NT2/D1 (cell line): ENCODE data around the gene EZH2.
A peak's percentile ranks its signal among the peaks of the same experiment; 100 is the strongest.

ENCODE experiments used
- DNase-seq: peaks from one replicate; pipeline ENCODE4 v3.0.0-alpha.2; 2011; ENCODE audit warnings: low read depth, low spot score
- H3K27me3 ChIP-seq: 2 replicates; pipeline ENCODE4 v1.6.0; 2011; ENCODE audit warnings: mild to moderate bottlenecking; ENCODE audit not compliant: insufficient read length, insufficient read depth
- H3K36me3 ChIP-seq: 2 replicates; pipeline ENCODE4 v1.6.1; 2011; ENCODE audit warnings: mild to moderate bottlenecking, low read length, mixed read lengths; ENCODE audit not compliant: insufficient read depth, insufficient read length
- H3K4me1 ChIP-seq: 2 replicates; pipeline ENCODE4 v1.5.1; 2011; ENCODE audit not compliant: insufficient read depth, insufficient read length
- H3K4me3 ChIP-seq: 2 replicates; pipeline ENCODE4 v1.5.1; 2011; ENCODE audit warnings: low read depth; ENCODE audit not compliant: insufficient read length
- H3K9ac ChIP-seq: 2 replicates; pipeline ENCODE4 v1.6.0; 2011; ENCODE audit warnings: low read depth; ENCODE audit not compliant: insufficient read length
- H3K9me3 ChIP-seq: 2 replicates; pipeline ENCODE4 v1.5.1; 2011; ENCODE audit warnings: mild to moderate bottlenecking, low read length; ENCODE audit not compliant: insufficient read depth
- SUZ12 ChIP-seq: IDR thresholded peaks from 2 replicates; pipeline ENCODE4 v1.6.1; 2011; ENCODE audit not compliant: insufficient read length, insufficient read depth; ENCODE audit errors: extremely low read depth
- YY1 ChIP-seq: IDR thresholded peaks from 2 replicates; pipeline ENCODE4 v1.6.1; 2011; ENCODE audit not compliant: insufficient read length, insufficient read depth
- ZNF274 ChIP-seq: IDR thresholded peaks from 2 replicates; pipeline ENCODE4 v1.6.1; 2011; ENCODE audit warnings: mild to moderate bottlenecking, low read depth, low read length

Gene EZH2

GRCh38 chr7:148806187-148806586, 77.9 kb downstream of the EZH2 start:
- H3K36me3 ChIP-seq = peaks cover 49% of the 10 kb centered on the region
- no peaks in the 10 kb centered on the region for H3K27me3 ChIP-seq
- H3K4me3 ChIP-seq = no peak overlapping the region
- no peak overlapping the region for H3K9ac ChIP-seq
- no peak for TF ChIP-seq YY1
- no peak for TF ChIP-seq ZNF274
- no peak for TF ChIP-seq SUZ12
- no peaks in the 10 kb centered on the region for H3K9me3 ChIP-seq
- no peak for DNase-seq
- no peaks in the 10 kb centered on the region for H3K4me1 ChIP-seq

- Histone ChIP-seq H3K9me3 (no peaks in the 10 kb centered on the region), H3K4me3 (no peak overlapping the region), H3K27me3 (no peaks in the 10 kb centered on the region), H3K9ac (no peak overlapping the region), H3K4me1 (peaks cover 3% of the 10 kb centered on the region), H3K36me3 (peaks cover 53% of the 10 kb centered on the region)
- no peak for TF ChIP-seq YY1
- TF ChIP-seq SUZ12 = no peak
- TF ChIP-seq ZNF274 = no peak
- no peak for DNase-seq
Measured at GRCh38 chr7:148804343-148805235, 79.5 kb downstream of the EZH2 start.

GRCh38 chr7:148803094-148803493, 81.0 kb downstream of the EZH2 start:
- Histone ChIP-seq H3K9ac (no peak overlapping the region), H3K36me3 (peaks cover 54% of the 10 kb centered on the region), H3K9me3 (no peaks in the 10 kb centered on the region; the same call in 1 of the 2 replicates), H3K4me3 (no peak overlapping the region), H3K27me3 (no peaks in the 10 kb centered on the region), H3K4me1 (peaks cover 3% of the 10 kb centered on the region)
- TF ChIP-seq ZNF274 (no peak), SUZ12 (no peak), YY1 (no peak)
- DNase-seq = no peak

GRCh38 chr7:148802101-148802493, 82.0 kb downstream of the EZH2 start:
- H3K4me1 ChIP-seq = peaks cover 3% of the 10 kb centered on the region
- no peak for DNase-seq
- peaks cover 52% of the 10 kb centered on the region for H3K36me3 ChIP-seq
- no peak overlapping the region for H3K4me3 ChIP-seq
- H3K27me3 ChIP-seq = no peaks in the 10 kb centered on the region
- no peak overlapping the region for H3K9ac ChIP-seq
- no peak for TF ChIP-seq SUZ12
- TF ChIP-seq YY1 = no peak
- no peak for TF ChIP-seq ZNF274
- no peaks in the 10 kb centered on the region; the same call in 1 of the 2 replicates for H3K9me3 ChIP-seq

GRCh38 chr7:148800677-148801076, 83.4 kb downstream of the EZH2 start:
- no peaks in the 10 kb centered on the region for H3K27me3 ChIP-seq
- TF ChIP-seq ZNF274 (no peak), SUZ12 (no peak), YY1 (no peak)
- H3K4me3 ChIP-seq = no peak overlapping the region
- DNase-seq = no peak
- H3K9ac ChIP-seq = no peak overlapping the region
- H3K36me3 ChIP-seq = peaks cover 51% of the 10 kb centered on the region
- no peaks in the 10 kb centered on the region; the same call in 1 of the 2 replicates for H3K9me3 ChIP-seq
- H3K4me1 ChIP-seq = peaks cover 3% of the 10 kb centered on the region

- H3K36me3 ChIP-seq = peaks cover 51% of the 10 kb centered on the region
- H3K4me3 ChIP-seq = no peak overlapping the region
Measured at GRCh38 chr7:148799893-148800555, 84.1 kb downstream of the EZH2 start.

GRCh38 chr7:148796841-148797240, 87.2 kb downstream of the EZH2 start:
- H3K9ac ChIP-seq = no peak overlapping the region
- peaks cover 3% of the 10 kb centered on the region for H3K4me1 ChIP-seq
- no peak overlapping the region for H3K4me3 ChIP-seq
- no peaks in the 10 kb centered on the region; the same call in none of the 2 replicates for H3K9me3 ChIP-seq
- no peak for TF ChIP-seq ZNF274
- no peak for TF ChIP-seq SUZ12
- no peak for TF ChIP-seq YY1
- DNase-seq = no peak
- no peaks in the 10 kb centered on the region for H3K27me3 ChIP-seq
- peaks cover 77% of the 10 kb centered on the region for H3K36me3 ChIP-seq

More at GRCh38 chr7:148799893-148800555, 84.1 kb downstream of the EZH2 start:
- H3K9me3 ChIP-seq = no peaks in the 10 kb centered on the region; the same call in 1 of the 2 replicates
- no peak overlapping the region for H3K9ac ChIP-seq
- no peaks in the 10 kb centered on the region for H3K27me3 ChIP-seq
- peak; percentile 32 for DNase-seq
- peaks cover 3% of the 10 kb centered on the region for H3K4me1 ChIP-seq
- TF ChIP-seq ZNF274 = no peak
- no peak for TF ChIP-seq SUZ12
- no peak for TF ChIP-seq YY1
